PFSK-1 (cell line): Measurements from ENCODE around the gene TRAF3IP3.

Experiments used
- POLR2AphosphoS5 ChIP-seq: IDR thresholded peaks from 2 replicates; pipeline ENCODE4 v1.6.1; 2012; ENCODE audit warnings: low read depth, mild to moderate bottlenecking, control low read depth, low read length, moderate library complexity
- SIN3A ChIP-seq: IDR thresholded peaks from 2 replicates; pipeline ENCODE4 v1.6.1; 2012; ENCODE audit warnings: mild to moderate bottlenecking, low read length, moderate library complexity, borderline replicate concordance; ENCODE audit not compliant: insufficient read depth
- TF ChIP-seq, protein P1 (sequence below), 2 experiments: IDR thresholded peaks; 2 replicates each; pipeline versions ENCODE4 v1.6.1 to v1.8.0; 2011 to 2012; ENCODE audit warnings: low read depth in 2 of 2, low read length in 2 of 2, control low read depth in 1 of 2, inconsistent platforms in 1 of 2, mild to moderate bottlenecking in 1 of 2, moderate library complexity in 1 of 2; ENCODE audit not compliant: insufficient read depth in 1 of 2

DNA sequence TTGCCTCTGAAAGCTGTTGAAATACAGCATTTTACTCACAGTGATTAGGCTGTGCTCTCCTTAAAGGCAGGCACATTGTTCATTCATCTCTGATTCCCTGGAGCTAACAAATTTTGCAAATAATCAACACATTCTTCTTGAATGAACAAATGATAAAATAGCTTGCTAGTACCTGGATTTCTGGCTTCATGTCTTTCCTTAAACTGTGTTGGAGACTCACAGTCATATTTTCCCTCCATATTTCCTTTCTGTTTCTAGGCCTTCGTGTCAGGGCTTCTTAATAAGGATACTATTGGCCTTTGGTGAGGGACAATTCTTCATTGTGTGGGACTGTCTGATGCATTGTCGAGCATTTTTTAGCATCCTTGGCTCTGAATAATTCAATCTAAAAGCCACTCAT is 41.5 kb upstream of the TRAF3IP3 start:
- no peak for TF ChIP-seq POLR2AphosphoS5
- TF ChIP-seq, protein P1, sequence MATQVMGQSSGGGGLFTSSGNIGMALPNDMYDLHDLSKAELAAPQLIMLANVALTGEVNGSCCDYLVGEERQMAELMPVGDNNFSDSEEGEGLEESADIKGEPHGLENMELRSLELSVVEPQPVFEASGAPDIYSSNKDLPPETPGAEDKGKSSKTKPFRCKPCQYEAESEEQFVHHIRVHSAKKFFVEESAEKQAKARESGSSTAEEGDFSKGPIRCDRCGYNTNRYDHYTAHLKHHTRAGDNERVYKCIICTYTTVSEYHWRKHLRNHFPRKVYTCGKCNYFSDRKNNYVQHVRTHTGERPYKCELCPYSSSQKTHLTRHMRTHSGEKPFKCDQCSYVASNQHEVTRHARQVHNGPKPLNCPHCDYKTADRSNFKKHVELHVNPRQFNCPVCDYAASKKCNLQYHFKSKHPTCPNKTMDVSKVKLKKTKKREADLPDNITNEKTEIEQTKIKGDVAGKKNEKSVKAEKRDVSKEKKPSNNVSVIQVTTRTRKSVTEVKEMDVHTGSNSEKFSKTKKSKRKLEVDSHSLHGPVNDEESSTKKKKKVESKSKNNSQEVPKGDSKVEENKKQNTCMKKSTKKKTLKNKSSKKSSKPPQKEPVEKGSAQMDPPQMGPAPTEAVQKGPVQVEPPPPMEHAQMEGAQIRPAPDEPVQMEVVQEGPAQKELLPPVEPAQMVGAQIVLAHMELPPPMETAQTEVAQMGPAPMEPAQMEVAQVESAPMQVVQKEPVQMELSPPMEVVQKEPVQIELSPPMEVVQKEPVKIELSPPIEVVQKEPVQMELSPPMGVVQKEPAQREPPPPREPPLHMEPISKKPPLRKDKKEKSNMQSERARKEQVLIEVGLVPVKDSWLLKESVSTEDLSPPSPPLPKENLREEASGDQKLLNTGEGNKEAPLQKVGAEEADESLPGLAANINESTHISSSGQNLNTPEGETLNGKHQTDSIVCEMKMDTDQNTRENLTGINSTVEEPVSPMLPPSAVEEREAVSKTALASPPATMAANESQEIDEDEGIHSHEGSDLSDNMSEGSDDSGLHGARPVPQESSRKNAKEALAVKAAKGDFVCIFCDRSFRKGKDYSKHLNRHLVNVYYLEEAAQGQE (IDR thresholded peaks at IDR 0.05; ENCODE audit: insufficient read depth in 1 of 2, low read depth in 2 of 2, low read length in 2 of 2) = no peak
- no peak for TF ChIP-seq SIN3A
